GM12892 (cell line): ENCODE results near the gene CTNNA3.

Experiments used
- POLR2A ChIP-seq: IDR thresholded peaks from 2 replicates; pipeline ENCODE4 v1.6.1; 2011; ENCODE audit warnings: low read depth, low read length, control low read depth
- TAF1 ChIP-seq: IDR thresholded peaks from 2 replicates; pipeline ENCODE4 v1.6.1; 2011; ENCODE audit warnings: low read depth, mild to moderate bottlenecking, control low read depth, low read length, borderline replicate concordance

DNA sequence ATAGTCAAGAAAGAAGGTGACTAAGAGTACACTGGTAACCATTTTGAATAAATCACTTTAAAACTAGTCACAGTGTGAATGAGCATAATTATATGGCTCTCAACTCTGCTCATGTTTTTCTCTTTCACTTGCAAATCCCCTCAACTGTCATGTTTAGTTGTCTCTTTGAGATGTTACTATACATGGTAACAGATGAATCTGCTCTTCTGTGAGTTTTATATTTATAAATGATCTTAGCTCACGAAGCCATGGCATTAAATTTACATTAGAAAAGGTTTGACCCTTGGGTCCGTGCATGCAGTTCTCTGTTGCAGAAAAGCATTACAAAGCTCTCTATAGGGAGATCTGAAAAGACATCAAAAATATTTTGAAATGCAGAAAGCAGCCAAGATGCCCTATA is 803.1 kb downstream of the CTNNA3 start:
- TF ChIP-seq POLR2A (no peak), TAF1 (no peak)
